ENCODE results near the gene FBXW7. TPM values are rescaled to one million over a fixed set of nuclear protein-coding genes. Genes with fewer than 3 reads are reported as not detected.

FBXW7 gene
- total and polyA plus RNA-seq, 2 of the 8 experiments (the other 6 are each of a cell fraction or from before 2014, with no cell fraction given), result 6.0 to 26.7 TPM

DNA sequence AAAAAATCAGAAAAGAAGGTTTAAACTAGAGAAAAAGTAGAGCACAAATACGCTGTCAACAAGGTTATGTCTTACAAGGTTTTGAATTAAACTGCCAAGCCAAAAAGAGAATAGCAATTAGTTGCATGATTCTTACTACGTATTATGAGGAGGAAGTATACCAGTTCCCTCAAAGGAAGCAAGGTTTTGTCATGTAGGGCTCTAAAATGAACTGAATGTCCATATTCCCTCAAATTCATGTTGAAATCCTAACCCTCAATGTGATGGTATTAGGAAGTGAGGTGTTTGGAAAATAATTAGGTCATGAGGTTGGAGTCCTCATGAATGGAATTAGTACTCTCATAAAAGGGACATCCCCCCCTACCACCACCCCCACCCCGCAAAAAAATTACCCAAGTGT, 201.0 kb downstream of the FBXW7 start (continued):
- TF ChIP-seq, protein P1, sequence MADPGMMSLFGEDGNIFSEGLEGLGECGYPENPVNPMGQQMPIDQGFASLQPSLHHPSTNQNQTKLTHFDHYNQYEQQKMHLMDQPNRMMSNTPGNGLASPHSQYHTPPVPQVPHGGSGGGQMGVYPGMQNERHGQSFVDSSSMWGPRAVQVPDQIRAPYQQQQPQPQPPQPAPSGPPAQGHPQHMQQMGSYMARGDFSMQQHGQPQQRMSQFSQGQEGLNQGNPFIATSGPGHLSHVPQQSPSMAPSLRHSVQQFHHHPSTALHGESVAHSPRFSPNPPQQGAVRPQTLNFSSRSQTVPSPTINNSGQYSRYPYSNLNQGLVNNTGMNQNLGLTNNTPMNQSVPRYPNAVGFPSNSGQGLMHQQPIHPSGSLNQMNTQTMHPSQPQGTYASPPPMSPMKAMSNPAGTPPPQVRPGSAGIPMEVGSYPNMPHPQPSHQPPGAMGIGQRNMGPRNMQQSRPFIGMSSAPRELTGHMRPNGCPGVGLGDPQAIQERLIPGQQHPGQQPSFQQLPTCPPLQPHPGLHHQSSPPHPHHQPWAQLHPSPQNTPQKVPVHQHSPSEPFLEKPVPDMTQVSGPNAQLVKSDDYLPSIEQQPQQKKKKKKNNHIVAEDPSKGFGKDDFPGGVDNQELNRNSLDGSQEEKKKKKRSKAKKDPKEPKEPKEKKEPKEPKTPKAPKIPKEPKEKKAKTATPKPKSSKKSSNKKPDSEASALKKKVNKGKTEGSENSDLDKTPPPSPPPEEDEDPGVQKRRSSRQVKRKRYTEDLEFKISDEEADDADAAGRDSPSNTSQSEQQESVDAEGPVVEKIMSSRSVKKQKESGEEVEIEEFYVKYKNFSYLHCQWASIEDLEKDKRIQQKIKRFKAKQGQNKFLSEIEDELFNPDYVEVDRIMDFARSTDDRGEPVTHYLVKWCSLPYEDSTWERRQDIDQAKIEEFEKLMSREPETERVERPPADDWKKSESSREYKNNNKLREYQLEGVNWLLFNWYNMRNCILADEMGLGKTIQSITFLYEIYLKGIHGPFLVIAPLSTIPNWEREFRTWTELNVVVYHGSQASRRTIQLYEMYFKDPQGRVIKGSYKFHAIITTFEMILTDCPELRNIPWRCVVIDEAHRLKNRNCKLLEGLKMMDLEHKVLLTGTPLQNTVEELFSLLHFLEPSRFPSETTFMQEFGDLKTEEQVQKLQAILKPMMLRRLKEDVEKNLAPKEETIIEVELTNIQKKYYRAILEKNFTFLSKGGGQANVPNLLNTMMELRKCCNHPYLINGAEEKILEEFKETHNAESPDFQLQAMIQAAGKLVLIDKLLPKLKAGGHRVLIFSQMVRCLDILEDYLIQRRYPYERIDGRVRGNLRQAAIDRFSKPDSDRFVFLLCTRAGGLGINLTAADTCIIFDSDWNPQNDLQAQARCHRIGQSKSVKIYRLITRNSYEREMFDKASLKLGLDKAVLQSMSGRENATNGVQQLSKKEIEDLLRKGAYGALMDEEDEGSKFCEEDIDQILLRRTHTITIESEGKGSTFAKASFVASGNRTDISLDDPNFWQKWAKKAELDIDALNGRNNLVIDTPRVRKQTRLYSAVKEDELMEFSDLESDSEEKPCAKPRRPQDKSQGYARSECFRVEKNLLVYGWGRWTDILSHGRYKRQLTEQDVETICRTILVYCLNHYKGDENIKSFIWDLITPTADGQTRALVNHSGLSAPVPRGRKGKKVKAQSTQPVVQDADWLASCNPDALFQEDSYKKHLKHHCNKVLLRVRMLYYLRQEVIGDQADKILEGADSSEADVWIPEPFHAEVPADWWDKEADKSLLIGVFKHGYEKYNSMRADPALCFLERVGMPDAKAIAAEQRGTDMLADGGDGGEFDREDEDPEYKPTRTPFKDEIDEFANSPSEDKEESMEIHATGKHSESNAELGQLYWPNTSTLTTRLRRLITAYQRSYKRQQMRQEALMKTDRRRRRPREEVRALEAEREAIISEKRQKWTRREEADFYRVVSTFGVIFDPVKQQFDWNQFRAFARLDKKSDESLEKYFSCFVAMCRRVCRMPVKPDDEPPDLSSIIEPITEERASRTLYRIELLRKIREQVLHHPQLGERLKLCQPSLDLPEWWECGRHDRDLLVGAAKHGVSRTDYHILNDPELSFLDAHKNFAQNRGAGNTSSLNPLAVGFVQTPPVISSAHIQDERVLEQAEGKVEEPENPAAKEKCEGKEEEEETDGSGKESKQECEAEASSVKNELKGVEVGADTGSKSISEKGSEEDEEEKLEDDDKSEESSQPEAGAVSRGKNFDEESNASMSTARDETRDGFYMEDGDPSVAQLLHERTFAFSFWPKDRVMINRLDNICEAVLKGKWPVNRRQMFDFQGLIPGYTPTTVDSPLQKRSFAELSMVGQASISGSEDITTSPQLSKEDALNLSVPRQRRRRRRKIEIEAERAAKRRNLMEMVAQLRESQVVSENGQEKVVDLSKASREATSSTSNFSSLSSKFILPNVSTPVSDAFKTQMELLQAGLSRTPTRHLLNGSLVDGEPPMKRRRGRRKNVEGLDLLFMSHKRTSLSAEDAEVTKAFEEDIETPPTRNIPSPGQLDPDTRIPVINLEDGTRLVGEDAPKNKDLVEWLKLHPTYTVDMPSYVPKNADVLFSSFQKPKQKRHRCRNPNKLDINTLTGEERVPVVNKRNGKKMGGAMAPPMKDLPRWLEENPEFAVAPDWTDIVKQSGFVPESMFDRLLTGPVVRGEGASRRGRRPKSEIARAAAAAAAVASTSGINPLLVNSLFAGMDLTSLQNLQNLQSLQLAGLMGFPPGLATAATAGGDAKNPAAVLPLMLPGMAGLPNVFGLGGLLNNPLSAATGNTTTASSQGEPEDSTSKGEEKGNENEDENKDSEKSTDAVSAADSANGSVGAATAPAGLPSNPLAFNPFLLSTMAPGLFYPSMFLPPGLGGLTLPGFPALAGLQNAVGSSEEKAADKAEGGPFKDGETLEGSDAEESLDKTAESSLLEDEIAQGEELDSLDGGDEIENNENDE (IDR thresholded peaks at IDR 0.05; ENCODE audit: insufficient replicate concordance, low read length), result no peak
- no peak for TF ChIP-seq SRF (IDR thresholded peaks at IDR 0.05; ENCODE audit: low read depth, low read length)
- TF ChIP-seq ASH2L (IDR thresholded peaks at IDR 0.05; ENCODE audit: low read length), result no peak
